ENCODE results near the gene ACOX3. TPM values are rescaled to one million over a fixed set of nuclear protein-coding genes. Genes with fewer than 3 reads are reported as not detected.

Gene ACOX3
- total RNA-seq, 4 donors from 2014 or later = 18.7 to 104 (median 31.3) TPM

DNA sequence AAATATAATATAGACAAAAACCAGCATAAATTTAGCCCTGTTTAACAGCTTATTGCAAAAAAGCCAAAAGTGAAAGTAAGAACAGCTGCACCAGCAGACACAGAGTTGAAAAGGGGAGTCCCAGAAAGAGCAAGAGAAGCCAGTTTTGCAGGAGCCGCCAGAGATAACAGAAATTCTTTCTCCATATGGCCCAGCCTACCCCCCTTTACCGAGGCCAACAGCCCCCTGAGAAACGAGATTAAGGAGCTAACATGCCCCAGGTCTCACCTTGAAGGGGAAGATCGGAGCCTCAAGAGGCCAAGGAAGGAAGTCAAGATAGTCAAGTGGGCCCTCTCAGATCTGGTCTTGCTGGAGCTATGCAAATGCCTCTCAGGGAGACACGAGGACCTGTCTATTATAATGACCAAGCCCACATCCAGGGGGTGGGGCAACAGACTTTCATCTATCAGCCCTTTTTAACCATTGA, 4.8 kb downstream of the ACOX3 start:
- peak; percentile 22 for DNase-seq
- H3K4me3 ChIP-seq = peak overlapping the region in 2 of 4 donors; percentile 4 to 39
- peaks cover 7 to 64% (median 28%) of the 10 kb centered on the region in 4 donors for H3K4me1 ChIP-seq
- 15% methylated on average over 5 of the region's 5 CpGs; no CpG with 5 or more reads in 1 of the 2 donors for WGBS, 2 donors (ENCODE audit: low coverage in 1 of 2)
- no peak for TF ChIP-seq EP300 (IDR thresholded peaks at IDR 0.05; ENCODE audit: low read depth)
- TF ChIP-seq, protein P1, sequence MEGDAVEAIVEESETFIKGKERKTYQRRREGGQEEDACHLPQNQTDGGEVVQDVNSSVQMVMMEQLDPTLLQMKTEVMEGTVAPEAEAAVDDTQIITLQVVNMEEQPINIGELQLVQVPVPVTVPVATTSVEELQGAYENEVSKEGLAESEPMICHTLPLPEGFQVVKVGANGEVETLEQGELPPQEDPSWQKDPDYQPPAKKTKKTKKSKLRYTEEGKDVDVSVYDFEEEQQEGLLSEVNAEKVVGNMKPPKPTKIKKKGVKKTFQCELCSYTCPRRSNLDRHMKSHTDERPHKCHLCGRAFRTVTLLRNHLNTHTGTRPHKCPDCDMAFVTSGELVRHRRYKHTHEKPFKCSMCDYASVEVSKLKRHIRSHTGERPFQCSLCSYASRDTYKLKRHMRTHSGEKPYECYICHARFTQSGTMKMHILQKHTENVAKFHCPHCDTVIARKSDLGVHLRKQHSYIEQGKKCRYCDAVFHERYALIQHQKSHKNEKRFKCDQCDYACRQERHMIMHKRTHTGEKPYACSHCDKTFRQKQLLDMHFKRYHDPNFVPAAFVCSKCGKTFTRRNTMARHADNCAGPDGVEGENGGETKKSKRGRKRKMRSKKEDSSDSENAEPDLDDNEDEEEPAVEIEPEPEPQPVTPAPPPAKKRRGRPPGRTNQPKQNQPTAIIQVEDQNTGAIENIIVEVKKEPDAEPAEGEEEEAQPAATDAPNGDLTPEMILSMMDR (IDR thresholded peaks at IDR 0.05) = no peak
- no peak for TF ChIP-seq POLR2AphosphoS5 (IDR thresholded peaks at IDR 0.05)
- no peak for TF ChIP-seq POLR2A (IDR thresholded peaks at IDR 0.05)
- peak overlapping the region; percentile 52 to 98 (median 56) for H3K27ac ChIP-seq
- H3K27me3 ChIP-seq = no peaks in the 10 kb centered on the region
- intact Hi-C loops (cut with DNase I; ENCODE audit: low total_unique reads) (no loop called here), in situ Hi-C loops (cut with MboI; ENCODE audit: low pct_ligation_motif_present in 1 of 4, low pct_unique_long_range_greater_than_20kb in 1 of 4, low sequenced_read_pairs in 3 of 4) (no loop called here)
- H3K36me3 ChIP-seq = no peaks in the 10 kb centered on the region
- peaks cover 0 to 5% of the 10 kb centered on the region in 2 donors for H3K9me3 ChIP-seq

DNA sequence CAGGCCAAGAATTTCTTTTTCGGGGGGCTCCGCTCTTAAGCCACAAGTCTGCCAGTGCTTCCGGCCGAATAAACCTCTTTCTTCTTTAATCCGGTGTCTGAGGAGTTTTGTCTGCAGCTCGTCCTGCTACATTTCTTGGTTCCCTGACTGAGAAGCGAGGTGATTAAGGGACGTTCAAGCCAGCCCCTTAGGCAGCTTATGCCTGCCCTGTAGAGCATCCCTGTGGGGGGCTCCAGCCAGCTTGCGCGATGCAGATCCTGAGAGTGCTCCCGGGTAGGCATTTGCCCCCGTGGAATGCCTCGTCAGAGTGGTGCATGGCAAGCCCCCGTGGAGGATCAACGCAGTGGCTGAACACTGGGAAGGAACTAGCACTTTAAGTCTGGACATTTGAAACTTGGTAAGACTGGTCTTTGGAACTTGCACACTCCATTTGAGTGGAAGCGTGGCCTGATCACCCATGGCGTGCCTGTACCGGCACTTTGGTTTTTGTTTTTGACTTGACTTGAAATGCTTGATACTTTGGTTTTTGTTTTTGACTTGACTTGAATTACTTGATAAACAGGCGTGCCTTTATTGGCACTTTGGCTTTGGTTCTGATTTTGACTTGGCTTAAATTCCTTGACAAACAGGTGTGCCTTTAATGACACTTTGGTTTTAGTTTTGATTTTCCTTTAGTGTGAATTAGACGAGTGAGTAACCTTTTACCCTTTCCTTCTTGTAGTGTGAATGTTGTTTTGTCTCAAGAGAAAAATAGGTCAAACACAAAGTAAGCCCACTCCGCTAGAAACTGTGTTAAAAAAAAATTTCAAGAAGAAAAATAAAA, 6.1 kb downstream of the ACOX3 start:
- in situ Hi-C loops (cut with MboI; ENCODE audit: low pct_ligation_motif_present in 1 of 4, low pct_unique_long_range_greater_than_20kb in 1 of 4, low sequenced_read_pairs in 3 of 4) (no loop called here), intact Hi-C loops (cut with DNase I; ENCODE audit: low total_unique reads) (no loop called here)
- peaks cover 3 to 58% (median 25%) of the 10 kb centered on the region in 4 donors for H3K4me1 ChIP-seq
- peak overlapping the region in 1 of 4 donors; percentile 39 for H3K4me3 ChIP-seq
- peak overlapping the region; percentile 52 to 98 (median 56) for H3K27ac ChIP-seq
- peaks cover 0 to 2% of the 10 kb centered on the region in 2 donors for H3K9me3 ChIP-seq
- TF ChIP-seq EP300 (IDR thresholded peaks at IDR 0.05; ENCODE audit: low read depth) (no peak), POLR2AphosphoS5 (IDR thresholded peaks at IDR 0.05) (no peak), POLR2A (IDR thresholded peaks at IDR 0.05) (no peak)
- TF ChIP-seq, protein P1 (IDR thresholded peaks at IDR 0.05) = no peak
- no peaks in the 10 kb centered on the region for H3K27me3 ChIP-seq
- 62 to 73% methylated on average over 12 to 19 of the region's 21 CpGs for WGBS, 2 donors (ENCODE audit: low coverage in 1 of 2)
- DNase-seq = no peak
- H3K36me3 ChIP-seq = no peaks in the 10 kb centered on the region

DNA sequence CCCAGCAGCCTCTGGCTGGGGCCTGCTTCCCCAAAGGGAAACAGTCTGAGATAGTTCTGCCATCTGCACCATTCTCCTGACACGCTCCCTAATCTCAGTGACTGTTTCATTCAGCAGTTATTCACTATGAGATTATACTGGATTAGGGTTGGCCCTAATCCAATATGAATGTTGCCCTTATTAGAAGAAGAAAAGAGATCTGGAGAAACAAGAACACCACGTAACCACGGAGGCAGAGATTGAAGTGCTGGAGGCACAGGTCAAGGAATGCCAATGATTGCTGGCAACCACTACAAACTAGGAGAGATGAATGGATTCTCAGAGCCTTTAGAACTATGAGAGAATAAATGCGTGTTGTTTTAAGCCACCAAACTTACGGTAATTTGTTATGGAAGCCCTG, 7.4 kb downstream of the ACOX3 start:
- in situ Hi-C loops (cut with MboI; ENCODE audit: low pct_ligation_motif_present in 1 of 4, low pct_unique_long_range_greater_than_20kb in 1 of 4, low sequenced_read_pairs in 3 of 4) = no loop called here
- no peak overlapping the region for H3K4me3 ChIP-seq
- no peak for DNase-seq

DNA sequence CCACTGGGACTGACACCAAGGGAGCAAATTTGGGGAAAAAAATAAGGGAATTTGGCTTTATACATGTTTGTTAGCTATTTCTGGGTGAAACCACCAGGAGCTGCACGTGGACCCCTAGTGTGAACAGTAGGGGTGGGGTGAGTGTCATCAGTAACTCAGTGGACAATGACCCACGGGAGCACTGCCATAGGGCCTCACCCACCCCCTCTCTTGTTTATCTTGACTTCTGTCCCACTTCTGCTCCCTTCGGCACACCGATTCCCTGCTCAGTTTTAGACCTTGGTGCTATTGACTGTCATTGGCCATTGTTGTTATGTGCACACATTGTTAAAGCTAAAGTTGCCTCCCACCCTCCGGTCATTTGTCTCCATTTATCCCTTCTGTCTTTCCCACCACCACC, 9.0 kb downstream of the ACOX3 start:
- 84 to 96% methylated on average over 4 to 5 of the region's 5 CpGs for WGBS, 2 donors (ENCODE audit: low coverage in 1 of 2)
- Histone ChIP-seq H3K36me3 (no peaks in the 10 kb centered on the region), H3K27me3 (no peaks in the 10 kb centered on the region), H3K4me1 (peaks cover 19 to 48% (median 27%) of the 10 kb centered on the region in 4 donors), H3K9me3 (no peaks in the 10 kb centered on the region), H3K27ac (no peak overlapping the region), H3K4me3 (no peak overlapping the region)
- intact Hi-C loops (cut with DNase I; ENCODE audit: low total_unique reads) = no loop called here
- no peak for DNase-seq
- in situ Hi-C loops (cut with MboI; ENCODE audit: low pct_ligation_motif_present in 1 of 4, low pct_unique_long_range_greater_than_20kb in 1 of 4, low sequenced_read_pairs in 3 of 4) = no loop called here
- TF ChIP-seq EP300 (IDR thresholded peaks at IDR 0.05; ENCODE audit: low read depth) (no peak), POLR2A (IDR thresholded peaks at IDR 0.05) (no peak), POLR2AphosphoS5 (IDR thresholded peaks at IDR 0.05) (no peak)
- TF ChIP-seq, protein P1 (IDR thresholded peaks at IDR 0.05) = no peak

More for the DNA sequence above, 7.4 kb downstream of the ACOX3 start:
- intact Hi-C loops (cut with DNase I; ENCODE audit: low total_unique reads) = no loop called here
- H3K36me3 ChIP-seq = no peaks in the 10 kb centered on the region
- no peak overlapping the region for H3K27ac ChIP-seq
- no peak for TF ChIP-seq EP300 (IDR thresholded peaks at IDR 0.05; ENCODE audit: low read depth)
- TF ChIP-seq, protein P1 (IDR thresholded peaks at IDR 0.05) = no peak
- no peak for TF ChIP-seq POLR2AphosphoS5 (IDR thresholded peaks at IDR 0.05)
- TF ChIP-seq POLR2A (IDR thresholded peaks at IDR 0.05) = no peak
- no peaks in the 10 kb centered on the region for H3K27me3 ChIP-seq
- no peaks in the 10 kb centered on the region for H3K9me3 ChIP-seq
- 83 to 89% methylated on average over 5 of the region's 5 CpGs for WGBS, 2 donors (ENCODE audit: low coverage in 1 of 2)
- H3K4me1 ChIP-seq = peaks cover 9 to 51% (median 26%) of the 10 kb centered on the region in 4 donors
